Measurements from ENCODE around the gene NELL1.

GRCh38 chr11:21119411-21119810 lies 450.0 kb downstream of the NELL1 start:
- no peak for TF ChIP-seq POLR2A (IDR thresholded peaks at IDR 0.05)
- TF ChIP-seq, protein P1, sequence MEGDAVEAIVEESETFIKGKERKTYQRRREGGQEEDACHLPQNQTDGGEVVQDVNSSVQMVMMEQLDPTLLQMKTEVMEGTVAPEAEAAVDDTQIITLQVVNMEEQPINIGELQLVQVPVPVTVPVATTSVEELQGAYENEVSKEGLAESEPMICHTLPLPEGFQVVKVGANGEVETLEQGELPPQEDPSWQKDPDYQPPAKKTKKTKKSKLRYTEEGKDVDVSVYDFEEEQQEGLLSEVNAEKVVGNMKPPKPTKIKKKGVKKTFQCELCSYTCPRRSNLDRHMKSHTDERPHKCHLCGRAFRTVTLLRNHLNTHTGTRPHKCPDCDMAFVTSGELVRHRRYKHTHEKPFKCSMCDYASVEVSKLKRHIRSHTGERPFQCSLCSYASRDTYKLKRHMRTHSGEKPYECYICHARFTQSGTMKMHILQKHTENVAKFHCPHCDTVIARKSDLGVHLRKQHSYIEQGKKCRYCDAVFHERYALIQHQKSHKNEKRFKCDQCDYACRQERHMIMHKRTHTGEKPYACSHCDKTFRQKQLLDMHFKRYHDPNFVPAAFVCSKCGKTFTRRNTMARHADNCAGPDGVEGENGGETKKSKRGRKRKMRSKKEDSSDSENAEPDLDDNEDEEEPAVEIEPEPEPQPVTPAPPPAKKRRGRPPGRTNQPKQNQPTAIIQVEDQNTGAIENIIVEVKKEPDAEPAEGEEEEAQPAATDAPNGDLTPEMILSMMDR (IDR thresholded peaks at IDR 0.05), result no peak
